Right lung (tissue), 5 donors: ENCODE measurements around the gene CLEC2D. TPM values are rescaled to one million over a fixed set of nuclear protein-coding genes. Genes with fewer than 3 reads are reported as not detected.
"Not testable (repeated sequence)": the region's sequence is repeated elsewhere in the genome, so short reads cannot be mapped to it uniquely, and the experiment has no call there.

Experiments used
- DNase-seq, 2 donors: peaks; one replicate each; pipeline ENCODE4 v3.0.0-alpha.2; 2013
- polyA plus RNA-seq, 5 donors: library from polyadenylated mRNA; unstranded; fragments of 120-200 nt; gene quantifications; one replicate each; pipeline versions ENCODE4 v1.2.1 to v1.2.3, GENCODE V29; 2013; ENCODE audit warnings: inconsistent platforms in 1 of 5, low replicate concordance in 1 of 5; ENCODE audit not compliant: insufficient read length in 5 of 5, insufficient read depth in 1 of 5

CLEC2D gene
- polyA plus RNA-seq, 5 donors, result 23.8 to 37.3 (median 30.9) TPM

GRCh38 chr12:9699269-9699897 is 29.9 kb downstream of the CLEC2D start:
- no peak for DNase-seq

DNA sequence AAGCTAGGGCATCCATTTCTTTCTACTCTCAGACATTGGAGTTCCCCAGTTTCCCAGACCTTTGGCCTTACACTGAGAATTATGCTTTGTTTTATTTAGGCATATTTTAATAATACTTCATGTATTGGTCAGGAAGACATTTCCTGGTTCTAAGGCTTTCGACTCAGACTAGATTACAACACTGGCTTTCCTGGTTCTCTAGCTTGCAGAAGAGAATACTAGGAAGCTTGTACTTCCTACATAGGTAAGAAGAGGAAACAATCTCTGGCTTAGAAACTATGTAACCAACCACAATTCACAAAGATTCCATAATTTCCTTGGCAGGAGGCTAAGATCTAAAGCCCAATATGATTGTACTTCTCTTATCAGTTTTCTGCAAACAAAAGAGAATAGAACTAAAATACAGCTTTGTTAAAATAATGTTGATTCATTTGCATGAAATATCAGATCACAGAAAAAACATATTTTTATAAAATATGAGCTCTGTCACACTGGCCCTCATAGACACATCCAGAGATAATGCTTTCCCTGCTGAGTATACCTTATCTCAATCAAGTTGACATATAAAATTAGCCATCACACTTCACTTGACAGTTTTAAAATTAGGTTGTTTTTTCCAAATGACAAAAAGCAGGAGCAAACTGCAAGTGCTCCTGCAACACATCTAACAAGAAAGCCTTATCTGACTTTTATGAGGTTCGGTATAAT is 30.5 kb downstream of the CLEC2D start:
- DNase-seq, result no peak

DNA sequence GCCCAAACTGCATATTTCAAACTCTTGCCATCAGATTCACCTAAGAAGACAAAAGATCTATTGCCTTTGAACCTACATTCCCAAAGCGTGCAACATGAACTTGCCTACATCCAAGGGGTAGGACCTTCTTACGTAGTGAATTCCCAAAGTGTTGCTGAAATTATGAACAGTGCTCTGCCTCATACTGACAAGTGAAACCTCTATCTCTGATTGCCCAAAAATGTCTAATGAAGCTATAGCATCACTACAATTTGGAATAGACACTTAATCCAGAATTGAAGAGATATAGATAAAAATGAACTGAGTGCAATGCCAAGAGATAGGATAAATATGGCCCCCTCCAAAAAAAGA is 31.1 kb downstream of the CLEC2D start:
- no peak for DNase-seq

DNA sequence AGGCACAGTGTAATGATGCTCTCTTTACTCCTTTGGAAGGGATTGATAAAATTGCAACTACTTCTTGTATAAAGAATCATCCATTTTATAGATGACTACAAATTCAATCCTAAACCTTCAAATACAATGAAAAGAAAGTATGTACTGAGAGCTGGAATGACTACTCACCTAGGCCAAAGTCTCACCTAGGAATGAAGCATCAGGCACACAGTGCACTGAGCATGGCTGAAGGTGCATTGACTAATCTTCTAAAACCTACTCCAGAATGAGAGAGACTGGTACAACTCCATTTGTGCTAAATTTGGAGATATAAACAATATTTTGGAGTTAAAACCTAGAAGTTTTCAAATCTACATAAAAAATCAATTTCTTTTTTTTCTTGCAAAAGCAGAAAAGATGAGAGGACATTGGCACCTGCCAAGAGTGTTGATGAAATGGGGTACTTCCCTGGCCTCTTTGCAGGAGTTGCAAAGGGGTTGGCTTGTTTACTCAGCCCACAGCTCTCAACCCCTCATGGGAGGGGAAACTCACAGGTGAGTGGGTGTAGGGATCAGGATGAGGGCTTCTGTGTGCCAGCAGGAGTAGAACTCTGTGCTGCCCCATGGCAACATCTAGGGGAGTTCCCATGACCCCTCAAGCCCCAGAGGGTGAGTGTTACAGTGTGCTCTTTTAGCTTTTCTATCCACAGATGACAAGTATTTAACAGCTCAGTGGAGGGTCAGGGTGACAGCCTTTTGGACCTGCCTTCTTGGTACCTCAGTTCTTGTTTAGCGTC is 32.1 kb downstream of the CLEC2D start:
- no peak for DNase-seq

DNA sequence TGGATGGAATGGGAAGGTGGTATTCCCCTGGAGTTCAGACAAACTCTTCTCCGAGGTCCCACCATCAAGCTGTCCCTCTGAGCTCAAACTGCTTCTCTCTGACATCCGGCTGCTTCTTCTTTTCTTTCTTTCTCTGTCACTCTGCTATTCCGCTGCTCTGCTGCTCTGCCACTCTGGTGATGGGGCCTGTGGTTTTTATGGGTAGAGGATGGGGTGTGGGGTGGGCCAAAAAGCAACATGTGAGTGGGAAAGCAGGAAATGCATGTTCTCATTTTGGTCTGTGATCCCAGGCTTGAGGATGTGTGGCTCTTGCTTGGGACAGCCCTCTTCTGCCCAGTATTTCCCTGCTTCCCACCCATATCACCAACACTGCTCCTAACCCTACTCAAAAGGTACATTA is 32.7 kb downstream of the CLEC2D start:
- no peak for DNase-seq

- not testable (repeated sequence) for DNase-seq
Observed at GRCh38 chr12:9704561-9704960, 35.0 kb downstream of the CLEC2D start.

DNA sequence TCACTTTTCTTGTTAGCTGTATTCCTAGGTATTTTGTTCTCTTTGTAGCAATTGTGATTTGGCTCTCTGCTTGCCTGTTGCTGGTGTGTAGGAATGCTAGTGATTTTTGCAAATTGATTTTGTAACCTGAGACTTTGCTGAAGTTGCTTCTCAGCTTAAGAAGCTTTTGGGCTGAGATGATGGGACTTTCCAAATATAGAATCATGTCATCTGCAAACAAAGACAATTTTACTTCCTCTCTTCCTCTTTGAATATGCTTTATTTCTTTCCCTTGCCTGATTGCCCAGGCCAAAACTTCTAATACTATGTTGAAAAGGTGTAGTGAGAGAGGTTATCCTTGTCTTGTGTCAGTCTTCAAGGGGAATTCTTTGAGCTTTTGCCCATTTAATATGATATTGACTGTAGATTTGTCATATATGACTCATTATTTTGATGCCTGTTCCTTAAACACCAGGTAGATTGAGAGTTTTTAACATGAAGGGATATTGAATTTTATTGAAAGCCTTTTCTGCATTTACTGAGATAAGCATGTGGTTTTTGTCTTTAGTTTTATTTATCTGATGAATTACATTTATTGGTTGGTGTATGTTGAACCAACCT is 36.7 kb downstream of the CLEC2D start:
- DNase-seq, result no peak

- no peak for DNase-seq
Observed at GRCh38 chr12:9707356-9707755, 37.8 kb downstream of the CLEC2D start.

- peak in 1 of 2 donors; percentile 27 for DNase-seq
Observed at GRCh38 chr12:9707864-9708808, 38.6 kb downstream of the CLEC2D start.

GRCh38 chr12:9708853-9709252 is 39.3 kb downstream of the CLEC2D start:
- DNase-seq, result no peak

GRCh38 chr12:9710584-9711375 is 41.3 kb downstream of the CLEC2D start:
- no peak for DNase-seq

DNA sequence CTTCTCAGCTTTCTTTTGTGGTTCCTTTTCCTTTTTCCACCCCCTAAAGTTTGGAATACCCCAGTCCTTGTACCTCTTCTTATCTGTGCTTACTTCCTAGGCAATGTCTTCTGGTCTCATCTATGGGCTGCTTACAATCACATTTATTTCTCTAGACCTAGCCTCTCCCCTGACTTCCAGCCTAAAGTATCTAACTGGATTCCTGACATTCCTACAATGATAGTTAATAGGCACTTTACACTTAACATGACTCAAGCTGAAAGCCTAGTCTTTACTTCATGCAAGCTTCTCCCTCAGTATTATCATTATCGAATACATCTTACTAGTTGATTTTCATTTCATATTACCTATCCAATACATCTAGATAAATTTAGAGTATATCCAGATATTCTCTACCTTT is 42.2 kb downstream of the CLEC2D start:
- DNase-seq, result no peak

DNA sequence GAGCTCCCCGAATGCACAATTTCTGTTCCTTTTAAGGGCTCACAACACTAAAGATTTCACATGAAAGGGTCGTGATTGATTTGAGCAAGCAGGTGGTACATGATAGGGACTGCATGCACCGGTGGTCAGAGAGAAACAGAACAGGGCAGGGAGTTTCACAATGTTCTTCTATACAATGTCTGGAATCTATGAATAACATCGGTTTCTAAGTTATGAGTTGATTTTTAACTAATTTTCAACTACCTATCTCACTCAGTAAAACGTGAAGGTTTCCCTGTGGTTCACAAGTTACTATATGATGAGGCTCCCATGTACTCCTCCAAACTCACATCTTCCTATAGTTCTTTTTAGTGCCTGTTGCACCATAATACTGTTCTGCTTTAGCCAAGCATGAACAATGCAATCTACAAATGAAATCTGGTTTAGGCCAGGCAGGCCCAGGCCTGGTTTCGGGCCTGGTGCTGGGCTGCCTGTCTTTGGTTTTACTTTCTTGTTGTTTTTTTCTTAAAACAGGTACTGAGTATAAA is 43.6 kb downstream of the CLEC2D start:
- DNase-seq, result not testable (repeated sequence)

GRCh38 chr12:9717070-9717925 is 47.8 kb downstream of the CLEC2D start:
- no peak for DNase-seq

DNA sequence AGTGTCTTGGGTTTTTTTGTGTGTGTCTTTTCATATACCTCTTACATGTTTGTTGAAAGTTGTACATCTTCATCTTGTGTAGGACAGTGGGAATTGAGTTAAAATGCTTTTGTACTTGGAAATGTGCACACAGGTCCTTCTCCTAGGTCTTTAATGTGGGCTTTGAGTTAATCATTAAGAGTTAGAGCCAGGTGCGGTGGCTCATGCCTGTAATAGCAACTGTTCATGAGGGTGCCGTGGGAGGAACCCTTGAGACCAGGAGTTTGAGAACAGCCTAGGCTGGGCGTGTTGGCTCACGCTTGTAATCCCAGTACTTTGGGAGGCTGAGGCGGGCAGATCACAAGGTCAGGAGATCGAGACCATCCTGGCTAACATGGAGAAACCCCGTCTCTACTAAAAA is 49.5 kb downstream of the CLEC2D start:
- DNase-seq, result no peak

DNA sequence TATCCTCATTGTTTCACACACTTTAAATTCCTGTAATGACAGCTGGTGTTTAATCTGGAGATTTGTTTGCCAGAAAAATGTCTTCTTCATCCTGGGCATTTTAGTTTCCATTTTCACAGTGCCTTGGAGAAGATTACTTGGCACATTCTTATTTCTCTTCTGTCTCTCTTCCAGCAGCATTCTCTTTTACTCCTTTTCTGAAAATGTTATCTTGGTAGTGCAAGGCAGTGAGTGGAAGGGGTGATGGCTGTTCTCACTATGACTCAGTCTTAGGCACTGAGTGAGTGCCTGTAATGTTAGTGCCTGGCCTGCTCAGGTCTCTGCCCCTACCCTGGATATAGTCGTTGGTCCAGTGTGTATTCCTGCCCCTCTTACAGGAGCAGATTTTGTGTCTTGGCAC is 50.3 kb downstream of the CLEC2D start:
- DNase-seq, result no peak

DNA sequence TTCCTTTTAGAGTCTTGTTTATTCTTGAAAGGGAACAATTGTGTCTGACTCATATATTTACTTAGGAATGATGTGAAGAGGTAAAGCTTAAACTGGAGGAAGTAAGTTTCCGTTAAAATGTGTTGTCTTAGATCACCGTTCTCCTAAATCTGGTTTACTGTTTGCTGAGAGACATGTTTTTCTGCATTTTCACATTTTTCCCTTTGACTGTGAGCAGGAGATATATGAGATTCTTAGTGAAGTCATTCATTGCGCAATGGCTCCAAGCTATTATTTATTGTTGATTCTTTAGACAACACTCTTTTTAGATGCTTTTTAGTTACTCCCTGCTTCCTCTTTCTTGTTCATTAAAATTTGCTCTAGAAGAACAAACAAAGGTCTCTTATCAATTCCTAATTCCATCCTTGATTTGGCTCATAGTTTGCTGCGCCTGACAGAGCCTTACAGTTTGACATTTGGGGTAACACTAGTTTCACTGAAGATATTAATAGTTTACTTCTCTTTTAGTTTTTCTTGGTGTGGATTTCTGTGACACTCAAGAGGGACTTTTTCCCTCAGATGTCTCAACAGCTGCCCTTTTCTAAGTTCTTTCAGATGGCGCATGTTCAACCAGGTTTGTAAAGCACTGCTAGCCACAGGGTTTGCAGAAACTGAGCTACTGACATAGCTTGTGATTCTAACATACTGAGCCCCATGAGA is 52.0 kb downstream of the CLEC2D start:
- peak in 1 of 2 donors; percentile 25 for DNase-seq

DNA sequence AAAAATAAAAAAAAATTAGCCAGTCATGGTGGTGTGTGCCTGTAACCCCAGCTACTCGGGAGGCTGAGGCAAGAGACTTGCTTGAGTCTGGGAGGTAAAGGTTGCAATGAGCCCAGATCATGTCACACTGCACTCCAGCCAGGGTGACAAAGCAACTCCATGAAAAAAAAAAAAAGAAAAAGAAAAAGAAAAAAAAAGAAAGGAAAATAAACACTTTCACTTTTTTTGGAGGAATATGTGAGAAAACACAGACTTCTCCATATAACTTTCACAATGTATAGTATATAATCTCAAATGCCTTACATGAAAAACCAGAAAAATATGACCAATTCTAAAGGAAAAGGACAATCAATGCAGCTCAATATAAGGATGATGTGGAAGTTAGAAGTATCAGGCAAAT is 54.5 kb downstream of the CLEC2D start:
- DNase-seq, result no peak
